Heart left ventricle (tissue), 16 donors: Measurements from ENCODE around the gene LAMA3. TPM values are rescaled to one million over a fixed set of nuclear protein-coding genes. Genes with fewer than 3 reads are reported as not detected.

ENCODE experiments used
- ATAC-seq, 4 donors: fragments of 200-7000 bp; cut with Tn5 transposase; one replicate each; pipeline ENCODE4 v1.9.1; 2020 to 2022; ENCODE audit warnings: moderate library complexity in 4 of 4, mild to moderate bottlenecking in 3 of 4, moderate number of reproducible peaks in 1 of 4
- DNase-seq, 5 donors: peaks; one replicate each; pipeline ENCODE4 v3.0.0-alpha.2; 2020
- H3K27ac ChIP-seq, 12 donors: fragments of 200-600 bp; sonication (generic) in 4 of 12; one replicate each; pipeline versions ENCODE4 v1.5.0 to v1.8.0; 2016 to 2022; ENCODE audit warnings: mild to moderate bottlenecking in 2 of 12
- H3K27me3 ChIP-seq, 9 donors: fragments of 200-600 bp; sonication (generic) in 2 of 9; one replicate each; pipeline versions ENCODE4 v1.5.1 to v1.8.0; 2016 to 2022; ENCODE audit warnings: mild to moderate bottlenecking in 3 of 9
- H3K36me3 ChIP-seq, 9 donors: fragments of 200-600 bp; sonication (generic) in 2 of 9; one replicate each; pipeline versions ENCODE4 v1.5.0 to v1.8.0; 2018 to 2022; ENCODE audit warnings: mild to moderate bottlenecking in 2 of 9
- H3K4me1 ChIP-seq, 12 donors: fragments of 200-600 bp; sonication (generic) in 4 of 12; one replicate each; pipeline versions ENCODE4 v1.5.0 to v1.8.0; 2016 to 2022; ENCODE audit warnings: mild to moderate bottlenecking in 3 of 12
- H3K4me3 ChIP-seq, 12 donors: fragments of 200-600 bp; sonication (generic) in 4 of 12; one replicate each; pipeline versions ENCODE4 v1.5.0 to v1.8.0; 2017 to 2022; ENCODE audit warnings: mild to moderate bottlenecking in 9 of 12, moderate library complexity in 4 of 12
- H3K9me3 ChIP-seq, 12 donors: fragments of 200-600 bp; sonication (generic) in 4 of 12; one replicate each; pipeline versions ENCODE4 v1.5.0 to v1.8.0; 2016 to 2022; ENCODE audit warnings: mild to moderate bottlenecking in 1 of 12
- POLR2A ChIP-seq, 2 donors: fragments of 450-650 bp; IDR thresholded peaks; one replicate each; pipeline ENCODE4 v1.6.1; 2017; ENCODE audit warnings: antibody characterized with exemption in 2 of 2, mild to moderate bottlenecking in 2 of 2, moderate library complexity in 2 of 2
- WGBS, 4 donors: extraction: QIAGEN DNeasy Blood & Tissue Kit in 2 of 4; methylation state at CpG; one replicate each; pipeline versions ENCODE4 v1.1.5 to v1.1.7; 2013 to 2018; 5-methylcytosine and 5-hydroxymethylcytosine counted together
- intact Hi-C, 10 donors: fragments of 100-400 bp; cut with DNase I; formaldehyde crosslinking; loops; one replicate each; pipeline versions ENCODE4 v1.11.1 to v1.14.2; 2022
- polyA plus RNA-seq, 2 donors: library from polyadenylated mRNA; stranded (reverse); fragments of 200-250 nt; gene quantifications; one replicate each; pipeline ENCODE4 v1.2.3, GENCODE V29; 2013
- total RNA-seq, 9 donors: library from RNA; depleted of rRNA in 2 of 9; stranded (reverse); fragments of >200 nt in 2 of 9; fragmentation: NEBNext Ultra II Directional in 3 of 9; extraction: Animal tissue kit (Norgen Biotek cat#: 25700) in 3 of 9; gene quantifications; one replicate each; pipeline versions ENCODE4 v1.1.0 to v1.2.4, GENCODE V29; 2016 to 2023
- TF ChIP-seq, protein P1 (sequence below), 12 donors: fragments of 200-600 bp; sonication (generic) in 4 of 12; IDR thresholded peaks; one replicate each; pipeline versions ENCODE4 v1.5.0 to v1.8.0; 2018 to 2022; ENCODE audit warnings: antibody characterized with exemption in 12 of 12, mild to moderate bottlenecking in 5 of 12
- donor health status: ischemic (EF 13 %, LVEDD 7.1; RV severe dilation, severe dysfunction).
- donor health status: healthy with polysubstance abuse.
- donor health status: DM: no; HTN: yes; CAD: no.
- donor health status: DM: no; HTN: no; CAD: no.
- donor health status: ischemic (EF 25% LVEDD 6.9; RV normal size, moderate dysfunction).
- donor health status: ischemic (EF 25% LVEDD 5.7; RV mildly dilated, moderate dysfunction).
- donor health status: healthy.
- donor health status: DM: yes; HTN: yes; CAD: no.
- donor health status: ischemic (EF 35%, LVEDD 5.7; RV mildly dilated, moderate dysfunction).
- donor health status: nonischemic (EF 11% LVEDD 7.7; RV severe dilation, severe dysfunction).
- donor health status: DM: yes; HTN: yes; CAD: no.
- donor health status: PGD.
- donor health status: ischemic (EF 29% LVEDD 5.4; RV normal size, mild dysfunction).
- donor health status: nonischemic (EF 23%, LVEDD 6.1; RV moderate dilation, normal function).

Gene LAMA3
- total and polyA plus RNA-seq, 11 donors = 1.2 to 6.6 (median 3.2) TPM

DNA sequence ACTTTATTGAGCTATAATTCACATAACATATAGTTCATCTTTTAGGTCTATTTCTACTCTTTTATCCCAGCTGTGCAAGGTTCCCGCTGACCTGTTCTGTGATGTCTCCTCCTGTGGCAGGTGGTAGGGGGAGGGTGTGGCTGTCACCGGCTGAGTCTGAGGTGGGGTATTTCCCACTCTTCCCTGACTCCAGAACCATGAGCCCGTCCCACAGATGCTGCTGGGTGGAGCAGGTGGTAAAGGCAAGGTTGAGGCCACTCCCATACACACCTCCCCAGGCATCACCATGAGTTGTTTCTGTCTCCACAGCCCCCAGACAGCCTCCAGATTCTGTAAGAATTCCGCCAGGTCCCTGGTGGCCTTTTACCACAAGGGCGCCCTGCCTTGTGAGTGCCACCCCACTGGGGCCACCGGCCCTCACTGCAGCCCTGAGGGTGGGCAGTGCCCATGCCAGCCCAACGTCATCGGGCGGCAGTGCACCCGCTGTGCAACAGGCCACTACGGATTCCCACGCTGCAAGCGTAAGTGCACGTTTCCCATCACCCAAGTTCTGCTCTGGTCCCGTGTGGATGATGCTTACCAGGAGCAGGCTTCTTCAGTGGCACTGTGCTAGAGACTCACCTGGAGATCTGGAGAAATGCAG lies 156.9 kb downstream of the LAMA3 start:
- H3K36me3 ChIP-seq = peaks cover 0 to 42% (median 5%) of the 10 kb centered on the region in 9 donors
- H3K9me3 ChIP-seq = no peaks in the 10 kb centered on the region
- H3K4me1 ChIP-seq = no peaks in the 10 kb centered on the region
- DNase-seq (no peak), ATAC-seq (no peak)
- H3K4me3 ChIP-seq = no peak overlapping the region
- no peak overlapping the region for H3K27ac ChIP-seq
- intact Hi-C loops = no loop called here
- 96 to 99% (median 97%) methylated on average over 14 to 15 of the region's 15 CpGs for WGBS, 4 donors
- no peaks in the 10 kb centered on the region for H3K27me3 ChIP-seq
- no peak for TF ChIP-seq POLR2A (IDR thresholded peaks at IDR 0.05)
- TF ChIP-seq, protein P1, sequence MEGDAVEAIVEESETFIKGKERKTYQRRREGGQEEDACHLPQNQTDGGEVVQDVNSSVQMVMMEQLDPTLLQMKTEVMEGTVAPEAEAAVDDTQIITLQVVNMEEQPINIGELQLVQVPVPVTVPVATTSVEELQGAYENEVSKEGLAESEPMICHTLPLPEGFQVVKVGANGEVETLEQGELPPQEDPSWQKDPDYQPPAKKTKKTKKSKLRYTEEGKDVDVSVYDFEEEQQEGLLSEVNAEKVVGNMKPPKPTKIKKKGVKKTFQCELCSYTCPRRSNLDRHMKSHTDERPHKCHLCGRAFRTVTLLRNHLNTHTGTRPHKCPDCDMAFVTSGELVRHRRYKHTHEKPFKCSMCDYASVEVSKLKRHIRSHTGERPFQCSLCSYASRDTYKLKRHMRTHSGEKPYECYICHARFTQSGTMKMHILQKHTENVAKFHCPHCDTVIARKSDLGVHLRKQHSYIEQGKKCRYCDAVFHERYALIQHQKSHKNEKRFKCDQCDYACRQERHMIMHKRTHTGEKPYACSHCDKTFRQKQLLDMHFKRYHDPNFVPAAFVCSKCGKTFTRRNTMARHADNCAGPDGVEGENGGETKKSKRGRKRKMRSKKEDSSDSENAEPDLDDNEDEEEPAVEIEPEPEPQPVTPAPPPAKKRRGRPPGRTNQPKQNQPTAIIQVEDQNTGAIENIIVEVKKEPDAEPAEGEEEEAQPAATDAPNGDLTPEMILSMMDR (IDR thresholded peaks at IDR 0.05) = no peak

DNA sequence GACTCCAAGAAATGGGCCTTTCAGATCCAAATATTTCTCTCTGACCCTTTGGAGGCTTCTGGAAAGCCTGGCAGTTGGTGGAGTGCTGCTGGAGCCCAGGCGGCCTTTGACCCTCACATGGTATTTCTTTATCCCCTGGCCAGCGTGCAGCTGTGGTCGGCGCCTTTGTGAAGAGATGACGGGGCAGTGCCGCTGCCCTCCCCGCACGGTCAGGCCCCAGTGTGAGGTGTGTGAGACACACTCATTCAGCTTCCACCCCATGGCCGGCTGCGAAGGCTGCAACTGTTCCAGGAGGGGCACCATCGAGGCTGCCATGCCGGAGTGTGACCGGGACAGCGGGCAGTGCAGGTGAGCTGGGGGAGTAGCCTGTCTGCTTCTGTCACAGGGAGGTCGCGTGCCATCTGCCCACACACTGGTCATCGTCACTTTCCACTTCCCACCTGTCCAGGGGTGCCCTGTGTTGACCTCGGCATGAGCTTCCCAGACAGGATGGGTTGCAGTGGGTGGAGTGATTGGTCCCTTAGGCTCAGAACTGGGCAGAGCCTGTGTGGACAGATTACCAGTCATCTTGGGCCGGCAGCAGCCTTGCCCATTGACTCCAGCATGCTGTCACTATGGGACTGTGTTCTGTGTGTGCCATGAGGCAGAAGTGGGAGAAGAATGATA lies 158.2 kb downstream of the LAMA3 start:
- no peak for DNase-seq
- ATAC-seq = no peak
- Histone ChIP-seq H3K27me3 (no peaks in the 10 kb centered on the region), H3K36me3 (peaks cover 0 to 39% (median 5%) of the 10 kb centered on the region in 9 donors), H3K4me1 (no peaks in the 10 kb centered on the region), H3K4me3 (no peak overlapping the region), H3K9me3 (no peaks in the 10 kb centered on the region), H3K27ac (no peak overlapping the region)
- TF ChIP-seq, protein P1 (IDR thresholded peaks at IDR 0.05) = no peak
- TF ChIP-seq POLR2A (IDR thresholded peaks at IDR 0.05) = no peak
- 93 to 96% (median 95%) methylated on average over 19 of the region's 19 CpGs for WGBS, 4 donors
- intact Hi-C loops = no loop called here

DNA sequence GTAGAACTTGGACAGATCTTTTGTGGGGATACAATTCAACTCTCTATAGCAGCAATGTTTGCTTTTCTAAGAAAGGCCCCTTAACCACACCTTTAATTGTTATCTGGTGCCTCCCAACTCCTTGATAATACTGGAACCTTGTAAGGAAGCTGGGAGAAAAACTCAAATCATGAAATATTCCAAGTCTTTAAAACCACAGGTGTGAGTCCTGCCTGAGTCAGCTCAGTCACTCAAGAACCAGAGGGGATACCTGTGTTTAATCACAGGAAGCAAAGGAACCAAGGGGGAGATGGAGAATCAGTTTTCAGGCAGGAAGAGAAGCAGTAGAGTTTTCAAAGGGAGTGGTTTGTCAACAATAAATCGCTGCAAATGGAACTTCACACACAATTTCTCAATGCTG lies 159.9 kb downstream of the LAMA3 start:
- Histone ChIP-seq H3K27me3 (no peaks in the 10 kb centered on the region), H3K36me3 (peaks cover 0 to 37% (median under 1%) of the 10 kb centered on the region in 9 donors), H3K27ac (no peak overlapping the region), H3K4me3 (no peak overlapping the region), H3K4me1 (peaks cover 0 to 2% (median 0%) of the 10 kb centered on the region in 12 donors), H3K9me3 (no peaks in the 10 kb centered on the region)
- DNase-seq (no peak), ATAC-seq (no peak)
- WGBS, 4 donors = 70 to 80% (median 74%) methylated on average over 1 of the region's 1 CpG
- intact Hi-C loops = no loop called here
- TF ChIP-seq, protein P1 (IDR thresholded peaks at IDR 0.05) = no peak
- TF ChIP-seq POLR2A (IDR thresholded peaks at IDR 0.05) = no peak

DNA sequence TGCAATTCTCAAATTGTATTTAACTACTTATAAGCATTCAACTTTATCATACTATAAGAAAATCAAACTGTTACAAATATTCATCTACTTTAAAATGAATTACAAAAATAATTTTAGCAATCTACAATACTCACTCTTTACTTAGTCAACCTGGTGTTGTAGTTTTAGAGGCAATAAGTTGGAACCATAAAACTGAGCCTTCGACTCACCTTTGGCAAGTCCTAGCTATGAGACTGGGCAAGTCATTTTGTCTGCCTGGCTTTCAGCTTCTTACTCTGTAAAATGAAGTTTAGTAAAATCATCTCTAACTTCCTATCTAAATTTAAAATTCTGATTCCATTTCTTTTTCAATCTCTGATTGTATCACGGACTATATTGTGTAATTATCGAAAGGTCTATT lies 161.0 kb downstream of the LAMA3 start:
- no peak for ATAC-seq
- WGBS, 4 donors = 94 to 99% (median 97%) methylated on average over 3 of the region's 3 CpGs
- H3K27ac ChIP-seq = no peak overlapping the region
- no peak overlapping the region for H3K4me3 ChIP-seq
- DNase-seq = no peak
- no peaks in the 10 kb centered on the region for H3K27me3 ChIP-seq
- TF ChIP-seq POLR2A (IDR thresholded peaks at IDR 0.05) = no peak
- TF ChIP-seq, protein P1 (IDR thresholded peaks at IDR 0.05) = no peak
- H3K4me1 ChIP-seq = peaks cover 0 to 2% (median 0%) of the 10 kb centered on the region in 12 donors
- no peaks in the 10 kb centered on the region for H3K9me3 ChIP-seq
- peaks cover 0 to 33% (median 0%) of the 10 kb centered on the region in 9 donors for H3K36me3 ChIP-seq
- intact Hi-C loops = no loop called here
